CD1c-positive myeloid dendritic cell (primary cell): ENCODE results near the gene CNTN6.
"Not testable (repeated sequence)": the region's sequence is repeated elsewhere in the genome, so short reads cannot be mapped to it uniquely, and the experiment has no call there.

Experiments
- DNase-seq: peaks from one replicate; pipeline ENCODE4 v3.0.0-alpha.2; 2016; ENCODE audit errors: extremely low spot score

Gene CNTN6

DNA sequence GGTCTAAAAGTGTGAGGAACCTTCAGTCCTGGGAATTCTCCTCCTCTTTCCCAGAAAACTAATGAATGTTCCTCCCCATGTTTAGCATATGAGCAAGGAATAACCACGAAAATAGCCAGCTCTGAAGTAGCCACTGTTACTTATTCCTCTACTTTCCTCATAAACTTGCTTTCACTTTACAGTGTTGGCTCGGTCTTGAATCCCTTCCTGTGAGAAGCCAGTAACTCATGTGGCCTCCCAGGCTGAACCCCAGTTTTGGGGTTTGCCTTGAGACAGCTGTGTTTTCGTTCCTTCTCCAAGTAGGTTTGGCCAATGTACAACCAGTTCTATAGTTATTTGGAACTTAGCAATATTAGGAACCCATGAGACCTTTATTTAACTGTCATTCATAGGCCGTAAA lies 195.0 kb downstream of the CNTN6 start:
- DNase-seq, result no peak

DNA sequence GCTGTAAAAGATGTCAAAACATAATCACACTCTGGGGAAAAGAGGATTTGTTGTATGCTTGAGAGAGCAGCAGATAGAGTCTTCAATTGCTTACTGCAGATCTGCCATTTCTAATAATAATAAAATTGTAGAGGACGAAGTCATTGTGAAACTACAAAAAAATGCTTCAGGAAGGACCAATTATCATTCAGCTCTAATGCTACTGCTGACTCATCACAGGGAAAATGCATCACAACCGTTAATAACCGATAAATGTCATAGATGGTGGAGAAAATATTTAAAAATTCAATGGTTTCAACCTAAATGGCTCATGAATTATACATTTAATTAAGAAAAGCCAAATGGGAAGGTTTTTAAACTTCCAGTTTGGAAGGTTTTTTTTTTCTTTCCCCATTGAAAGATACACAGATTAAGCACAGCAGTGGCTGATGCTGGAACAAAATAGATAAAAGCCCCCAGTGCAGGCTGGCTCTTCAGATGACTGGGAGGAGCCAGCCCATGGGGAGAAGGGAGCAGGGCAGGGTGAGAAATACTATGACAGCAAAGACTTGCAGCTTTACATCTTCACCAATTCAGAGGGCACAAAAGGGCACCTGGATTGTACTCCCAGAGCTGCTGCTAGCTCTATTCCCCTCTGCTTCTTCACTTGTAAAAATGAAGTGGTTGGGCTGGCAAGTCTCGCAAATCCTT lies 196.1 kb downstream of the CNTN6 start:
- DNase-seq, result no peak

DNA sequence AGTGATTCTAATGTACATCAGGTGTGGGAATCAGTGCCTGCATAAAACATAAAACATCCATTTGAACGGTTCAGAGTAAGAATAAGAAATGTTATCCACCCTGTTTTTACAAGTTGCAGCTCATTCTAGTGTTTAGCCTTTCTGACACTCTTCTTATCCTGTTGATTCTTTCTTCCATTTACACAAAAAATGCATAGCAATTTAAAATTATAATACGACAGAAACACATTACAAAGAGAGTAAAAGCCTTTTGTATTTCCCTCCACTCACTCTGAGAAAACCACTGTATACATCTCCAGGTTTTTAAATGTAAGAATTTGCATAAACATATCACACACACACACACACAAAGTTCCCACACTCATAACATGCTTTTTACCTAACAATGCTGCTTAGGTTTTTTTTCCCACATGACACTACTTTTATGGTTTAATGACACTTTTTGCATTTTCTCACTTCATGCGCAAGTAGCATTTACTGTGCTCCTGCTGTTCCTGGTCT lies 199.8 kb downstream of the CNTN6 start:
- no peak for DNase-seq

DNA sequence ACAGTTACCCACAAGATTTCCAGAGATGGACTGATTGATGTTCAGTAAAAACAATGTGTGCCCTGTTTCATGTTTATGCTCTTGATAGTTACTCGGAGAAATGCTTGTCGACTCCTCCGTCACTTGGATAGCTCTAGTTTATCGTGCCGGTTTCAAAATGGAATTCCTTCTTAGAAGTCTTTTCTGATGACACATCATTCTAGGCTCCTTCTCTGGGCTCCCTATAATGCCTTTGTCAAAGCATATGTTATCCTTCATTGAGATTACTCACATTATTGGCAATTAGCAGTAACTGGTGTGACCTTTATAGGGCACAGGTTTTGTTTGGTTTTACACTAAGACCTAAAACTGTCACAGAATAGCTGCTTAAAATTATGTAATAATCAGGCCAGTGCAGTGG lies 201.8 kb downstream of the CNTN6 start:
- DNase-seq, result no peak

DNA sequence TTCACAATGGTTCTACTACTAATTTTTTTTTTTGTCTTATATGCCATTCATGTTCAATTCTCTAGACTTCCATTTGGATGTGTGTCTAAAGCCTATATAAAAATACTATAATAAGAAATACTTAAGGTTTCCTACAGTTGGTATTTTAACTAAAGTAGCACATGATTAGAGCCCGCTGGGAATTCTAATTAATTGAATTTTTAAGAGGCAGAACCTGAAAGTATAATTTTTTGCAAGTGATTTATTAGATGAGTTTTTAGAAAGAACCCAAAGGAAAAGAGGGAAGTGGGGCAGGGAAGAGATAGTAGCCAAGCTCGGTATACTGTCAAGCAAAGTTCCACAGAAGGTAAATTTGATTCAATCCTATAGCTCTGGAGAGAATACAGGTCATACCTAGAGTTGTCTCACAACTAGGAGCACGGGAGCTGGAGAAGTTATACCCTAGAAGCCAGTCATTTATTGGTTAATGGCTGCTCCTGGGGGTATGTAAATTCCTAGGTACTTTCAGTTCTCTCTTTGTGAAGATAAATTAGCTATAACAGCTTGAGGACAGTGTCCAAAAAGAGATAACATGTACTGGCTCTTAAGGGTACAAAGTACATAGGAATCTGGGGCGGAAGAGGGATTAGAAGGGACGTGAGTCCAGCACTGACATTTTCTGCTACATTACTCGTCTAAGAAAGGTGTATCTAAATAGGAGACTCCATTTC lies 225.6 kb downstream of the CNTN6 start:
- DNase-seq, result no peak

DNA sequence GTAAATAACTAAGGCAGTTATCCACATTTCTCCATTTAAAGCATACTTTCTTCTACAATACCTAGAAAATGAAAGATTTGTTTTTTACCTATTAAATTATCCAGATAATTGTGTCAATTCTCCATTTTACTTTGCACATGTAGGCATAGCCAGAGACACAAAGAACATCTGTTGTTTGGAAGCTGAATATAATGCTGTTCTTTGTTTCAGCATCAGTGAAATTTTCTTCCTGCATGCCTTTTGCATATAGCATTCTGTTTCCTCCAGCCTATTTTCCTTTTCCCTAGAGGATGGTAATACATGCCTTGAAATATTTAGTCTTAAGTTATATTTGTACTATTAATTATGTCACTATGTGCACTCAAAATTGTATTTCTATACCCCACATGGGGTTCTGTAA lies 233.7 kb downstream of the CNTN6 start:
- DNase-seq, result no peak

DNA sequence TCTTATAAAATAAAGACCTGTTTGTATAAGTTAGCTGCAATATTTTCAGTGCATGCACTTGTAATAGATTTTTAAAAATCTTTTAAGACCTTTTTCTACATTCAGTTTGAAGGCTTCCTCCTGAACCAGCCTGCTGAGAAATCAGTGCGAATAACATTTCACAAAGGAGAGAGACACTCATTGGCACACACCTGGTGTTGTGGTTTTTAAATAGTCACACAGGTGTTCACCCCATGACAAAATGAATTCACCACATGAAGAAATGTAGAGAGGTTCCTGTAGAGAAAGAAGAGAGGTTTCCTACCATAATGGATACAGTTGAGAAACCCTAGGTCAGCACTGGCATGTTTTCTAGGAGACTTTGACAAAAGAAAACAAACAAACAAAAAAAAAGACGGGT lies 237.3 kb downstream of the CNTN6 start:
- no peak for DNase-seq

DNA sequence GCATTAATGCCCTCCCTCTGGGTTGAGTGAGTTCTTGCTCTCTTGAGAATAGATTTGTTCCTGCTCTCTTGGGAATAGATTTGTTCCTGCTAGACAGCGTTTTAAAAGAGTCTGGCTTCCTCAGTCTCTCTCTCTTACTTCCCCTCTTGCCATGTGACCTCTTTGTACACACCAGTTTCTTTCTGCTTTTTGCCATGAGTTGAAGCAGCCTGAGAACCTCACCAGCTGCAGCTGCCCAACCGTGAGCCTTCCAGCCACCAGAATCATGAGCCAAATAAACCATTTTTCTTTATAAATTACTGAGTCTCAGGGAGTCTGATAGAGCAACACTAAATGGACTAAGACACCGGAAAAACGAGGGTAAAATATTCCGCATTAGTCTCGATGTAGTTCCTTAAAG lies 253.6 kb downstream of the CNTN6 start:
- DNase-seq, result no peak

DNA sequence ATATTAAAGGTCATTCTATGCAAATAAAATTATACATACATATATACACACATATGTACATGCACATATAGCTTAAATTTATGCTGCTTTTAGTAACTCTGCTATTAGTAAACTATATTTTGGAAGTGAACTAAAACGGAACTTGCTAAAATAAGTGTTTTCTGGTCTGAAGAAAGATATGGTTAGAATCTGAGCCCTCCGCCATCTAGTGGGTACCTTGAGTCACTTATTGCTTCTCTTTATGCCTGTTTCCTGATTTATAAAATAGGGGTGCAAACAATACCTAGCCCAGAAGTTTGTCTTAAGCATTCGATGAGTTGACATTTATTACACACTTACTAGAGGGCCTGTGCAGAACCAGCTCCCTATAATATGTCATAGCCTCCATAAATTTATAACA lies 255.7 kb downstream of the CNTN6 start:
- DNase-seq, result no peak

DNA sequence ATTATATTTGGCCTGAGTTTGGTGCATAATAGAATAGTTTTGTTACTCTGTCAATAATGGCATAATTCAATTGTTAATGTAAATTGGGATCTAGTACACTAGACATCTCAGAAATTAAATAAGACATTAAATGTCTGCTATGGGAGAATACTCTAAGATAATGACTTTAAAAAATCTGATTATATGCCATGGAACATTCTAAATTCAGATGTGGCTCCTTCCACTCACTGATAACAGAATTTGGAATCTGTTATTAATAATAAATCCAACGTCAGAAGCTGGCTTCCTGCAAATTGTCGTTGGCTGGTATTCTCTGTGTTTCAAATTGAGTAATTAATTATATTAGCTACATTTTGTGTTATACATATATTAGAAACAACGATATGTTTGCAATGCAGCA lies 258.1 kb downstream of the CNTN6 start:
- DNase-seq, result no peak

DNA sequence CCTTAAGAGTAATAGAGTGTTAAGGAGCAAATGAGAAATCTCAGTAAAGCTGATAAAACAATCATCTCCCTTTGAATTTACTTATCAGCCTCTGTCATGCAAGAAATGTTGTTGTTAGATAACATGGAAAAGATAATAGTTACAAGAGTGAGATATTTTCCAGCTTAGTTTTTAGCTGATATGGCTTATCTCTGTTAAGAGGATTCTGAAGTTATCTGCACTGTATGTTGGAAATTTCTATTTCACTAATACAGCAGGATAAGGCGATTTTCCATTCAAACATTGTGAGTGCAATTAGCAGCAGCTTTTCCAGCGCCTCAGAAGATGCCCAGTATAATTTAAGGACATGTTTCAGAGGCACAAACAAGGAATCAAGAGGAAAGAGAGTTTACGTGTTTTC lies 262.9 kb downstream of the CNTN6 start:
- DNase-seq, result no peak

DNA sequence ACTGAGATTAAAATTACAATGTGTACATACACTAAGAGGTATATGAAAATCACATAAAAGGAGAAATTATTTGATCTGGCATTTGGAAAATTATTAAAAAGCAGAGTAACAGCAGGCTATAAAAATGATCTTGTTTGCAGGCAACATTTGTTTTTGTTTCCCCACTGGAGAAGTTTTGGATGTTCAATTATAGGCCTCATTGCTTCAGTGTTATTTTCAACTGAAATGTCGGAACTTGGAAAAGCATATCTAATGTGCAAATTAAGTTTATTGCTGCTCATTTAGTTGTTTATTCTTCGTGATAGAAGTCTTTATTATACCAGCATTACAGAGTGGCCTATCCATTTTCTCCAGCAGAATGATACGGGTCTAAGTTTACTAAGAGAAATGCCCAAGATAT lies 263.3 kb downstream of the CNTN6 start:
- DNase-seq, result no peak

DNA sequence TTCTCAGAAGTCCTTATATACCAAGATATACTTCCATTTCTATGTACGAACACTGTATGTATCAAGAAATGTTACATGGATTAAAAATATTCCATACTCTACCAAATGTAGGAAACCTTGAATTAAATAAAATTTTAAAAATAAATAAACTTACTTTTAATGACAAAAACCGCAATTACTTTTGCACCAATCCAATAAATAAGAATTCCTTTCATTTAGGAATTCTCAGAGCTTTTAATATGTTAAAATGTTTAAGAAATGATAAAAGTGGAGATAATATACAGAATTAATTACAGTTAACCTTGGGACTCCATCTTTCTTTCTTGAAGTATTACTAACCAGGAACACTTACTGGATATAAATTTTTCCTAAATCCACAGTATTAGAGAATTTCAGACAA lies 272.7 kb downstream of the CNTN6 start:
- no peak for DNase-seq

DNA sequence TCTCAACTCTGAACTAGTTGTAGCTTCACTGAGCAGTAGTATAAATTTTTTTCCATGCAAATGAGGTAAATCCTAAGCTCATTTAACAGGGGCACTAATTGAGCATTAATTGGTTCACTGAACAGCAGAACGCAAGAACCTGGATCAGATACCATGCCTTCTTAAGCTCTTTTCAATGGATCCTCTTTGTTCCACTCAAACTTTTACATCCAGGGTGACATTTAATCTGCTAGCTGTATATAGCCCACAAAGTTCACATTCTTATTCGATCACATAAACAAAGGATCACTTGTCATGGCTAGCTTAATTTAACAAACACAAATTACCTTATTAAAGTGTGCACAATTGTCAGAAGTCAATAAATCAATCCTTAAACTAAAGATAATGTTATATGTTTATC lies 281.6 kb downstream of the CNTN6 start:
- no peak for DNase-seq

DNA sequence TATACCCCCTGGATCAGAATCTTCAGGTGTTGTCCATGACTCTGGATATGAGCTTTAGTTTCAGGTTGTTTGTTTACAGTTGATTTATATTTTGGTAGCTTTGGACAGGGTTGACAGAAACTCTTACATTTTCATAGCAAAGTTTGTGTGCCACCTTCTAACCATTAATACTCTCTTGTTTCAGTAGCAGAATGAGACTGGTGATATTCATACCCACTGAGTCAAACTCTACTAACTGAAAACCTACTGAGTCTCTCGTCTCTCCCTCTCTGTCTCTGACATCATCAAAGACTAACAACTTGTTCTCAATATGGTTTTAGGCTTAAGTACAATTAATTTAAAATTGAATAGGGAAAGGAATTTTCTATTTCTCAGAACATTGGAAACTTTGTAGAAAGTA lies 282.3 kb downstream of the CNTN6 start:
- no peak for DNase-seq

DNA sequence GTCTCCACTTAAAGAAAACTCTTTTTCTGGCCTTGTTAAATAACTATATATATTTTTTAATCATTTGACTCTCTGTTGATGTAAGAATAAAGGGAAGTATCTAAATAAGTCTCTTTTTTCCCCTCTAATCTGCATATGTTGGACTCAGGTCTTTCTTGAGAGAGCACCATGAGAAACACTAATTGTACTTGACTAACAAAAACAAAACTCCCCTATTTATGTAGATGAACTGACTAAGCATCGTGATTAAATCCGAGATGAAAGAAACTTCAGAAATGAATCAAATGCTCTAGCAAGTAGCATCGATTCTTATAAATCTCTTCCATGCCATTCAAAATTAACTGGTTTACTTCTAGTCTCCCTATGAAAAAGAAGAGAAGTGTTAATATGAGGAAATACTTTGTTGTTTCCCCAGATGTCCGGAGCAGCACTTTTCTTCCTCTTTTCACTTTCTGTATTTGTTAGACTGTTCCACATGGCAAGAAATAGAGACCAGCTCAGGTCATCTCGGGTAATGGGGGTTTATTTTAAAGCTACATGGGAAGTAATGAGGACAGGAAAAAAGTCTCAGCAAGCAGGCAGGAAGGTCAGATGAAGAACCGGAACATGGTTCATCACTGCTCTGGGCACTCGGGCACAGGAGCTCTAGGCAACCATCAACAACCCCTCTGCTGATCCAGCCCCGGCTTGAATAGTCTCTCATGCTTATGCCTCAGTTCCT lies 288.3 kb downstream of the CNTN6 start:
- no peak for DNase-seq

DNA sequence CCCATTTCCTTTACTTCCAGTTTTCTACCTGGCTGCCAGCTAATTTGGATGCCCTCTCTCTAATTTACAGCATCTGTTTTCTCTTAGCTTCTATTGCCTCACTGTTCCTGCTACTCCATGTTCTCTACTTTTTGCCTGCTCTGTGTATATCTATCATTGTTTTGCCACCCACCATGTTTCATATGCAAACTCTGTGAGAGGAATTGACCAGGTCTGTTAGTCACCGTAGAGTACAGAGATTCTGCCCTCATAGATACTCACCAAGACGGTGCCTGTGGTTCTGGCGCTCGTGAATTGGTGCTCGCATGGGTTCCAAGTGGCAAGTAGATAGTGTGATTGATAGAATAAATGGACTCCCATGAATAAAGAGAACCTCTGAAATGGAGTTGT lies 288.8 kb downstream of the CNTN6 start:
- DNase-seq, result no peak

DNA sequence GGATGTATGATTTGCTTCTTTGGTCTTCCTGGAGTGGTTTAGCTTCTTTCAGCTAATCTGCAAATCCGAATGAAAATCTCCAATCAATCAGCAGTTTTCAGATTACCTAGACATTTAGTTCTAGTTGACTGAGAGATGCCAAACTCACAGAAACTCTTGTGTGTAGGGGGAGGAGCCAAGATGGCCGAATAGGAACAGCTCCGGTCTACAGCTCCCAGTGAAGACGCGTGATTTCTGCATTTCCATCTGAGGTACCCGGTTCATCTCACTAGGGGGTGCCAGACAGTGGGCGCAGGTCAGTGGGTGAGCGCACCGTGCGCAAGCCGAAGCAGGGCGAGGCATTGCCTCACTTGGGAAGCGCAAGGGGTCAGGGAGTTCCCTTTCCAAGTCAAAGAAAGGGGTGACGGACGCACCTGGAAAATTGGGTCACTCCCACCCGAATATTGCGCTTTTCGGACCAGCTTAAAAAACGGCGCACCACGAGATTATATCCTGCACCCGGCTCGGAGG lies 294.6 kb downstream of the CNTN6 start:
- DNase-seq, result not testable (repeated sequence)

DNA sequence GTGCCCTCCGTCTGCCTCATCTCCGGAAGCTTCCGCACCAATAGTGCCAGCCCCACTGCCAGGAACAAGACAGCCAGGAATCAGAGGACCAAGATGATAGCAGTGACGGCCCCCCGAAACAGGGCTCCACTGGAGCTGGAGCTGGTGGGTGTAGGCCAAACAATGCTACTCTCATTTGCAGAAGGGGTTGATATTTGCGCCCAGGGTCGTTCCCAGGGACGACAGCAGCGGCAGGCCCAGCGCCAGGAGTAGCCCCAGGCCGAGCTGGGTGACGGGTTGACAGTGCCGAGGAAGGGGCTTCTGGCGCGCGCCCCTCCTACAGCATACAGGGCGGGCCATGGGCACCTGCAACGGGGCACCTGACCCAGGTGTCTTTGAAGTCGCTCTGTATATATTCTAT lies 301.4 kb downstream of the CNTN6 start:
- no peak for DNase-seq

DNA sequence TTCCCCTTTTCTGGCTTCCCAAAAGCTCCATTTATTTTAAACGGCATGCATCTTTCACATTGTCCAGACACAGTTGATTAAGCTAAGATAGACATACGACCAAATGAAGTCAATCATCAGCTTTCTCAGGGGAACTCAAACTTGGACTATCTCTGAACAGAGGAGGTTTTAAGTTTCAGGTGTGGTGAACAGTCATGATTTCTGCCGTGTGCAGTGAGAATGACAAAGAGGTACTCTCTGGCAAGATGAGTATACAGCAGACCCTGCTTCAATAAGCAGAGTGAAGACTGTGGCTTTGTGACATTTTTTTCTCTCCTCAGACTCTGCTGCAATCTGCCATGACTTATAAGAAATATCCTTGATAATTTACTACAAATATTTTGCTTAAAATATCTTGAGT lies 307.7 kb downstream of the CNTN6 start:
- no peak for DNase-seq

DNA sequence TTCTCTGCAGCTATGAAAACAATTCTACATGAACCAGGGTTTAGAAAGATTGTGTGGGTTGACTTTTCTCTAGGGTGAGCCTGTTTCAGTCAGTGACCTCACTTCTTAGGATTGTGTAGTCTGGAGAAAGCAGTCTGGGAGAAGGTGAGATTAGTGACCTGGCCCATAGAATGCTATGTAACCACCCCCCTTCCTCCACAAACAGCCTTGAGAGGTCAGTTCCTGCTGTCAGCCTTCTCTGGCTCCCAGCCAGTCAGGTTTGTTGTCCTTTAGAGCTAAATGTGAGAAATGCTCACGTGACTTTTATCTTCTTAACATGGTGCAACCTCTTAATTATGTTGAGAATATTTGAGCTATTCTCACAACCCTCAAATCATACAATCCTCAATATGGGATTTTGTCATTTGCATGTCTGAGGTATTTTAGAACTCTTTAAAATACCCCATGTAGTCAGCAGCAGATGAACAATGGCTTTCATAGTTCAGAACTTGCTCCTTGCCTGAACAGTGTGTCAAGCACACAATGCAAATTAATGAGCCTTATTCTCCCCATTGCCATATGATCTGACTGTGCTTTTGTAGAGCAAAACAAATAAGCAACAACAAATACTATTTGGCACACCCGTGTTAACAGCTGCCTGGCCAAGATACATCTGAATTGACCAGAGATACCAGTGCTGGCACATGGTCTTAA lies 311.6 kb downstream of the CNTN6 start:
- DNase-seq, result no peak

DNA sequence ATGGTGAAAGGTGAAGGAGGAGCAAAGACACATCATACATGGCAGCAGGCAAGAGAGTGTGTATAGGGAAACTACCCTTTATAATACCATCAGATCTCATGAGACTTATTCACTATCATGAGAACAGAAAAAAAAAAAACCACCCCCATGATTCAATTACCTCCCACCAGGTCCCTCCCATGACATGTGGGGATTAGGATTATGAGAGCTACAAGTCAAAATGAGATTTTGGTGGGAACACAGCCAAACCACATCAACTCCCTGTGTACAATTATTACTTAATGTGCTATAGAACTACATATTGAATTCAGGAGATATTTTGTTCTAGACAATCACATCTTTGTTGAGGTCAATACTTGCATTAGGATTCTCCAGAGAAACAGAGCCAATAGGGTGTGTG lies 313.4 kb downstream of the CNTN6 start:
- DNase-seq, result no peak
